Mesangial cell (primary cell): ENCODE data around the gene ANTKMT. TPM values are rescaled to one million over a fixed set of nuclear protein-coding genes. Genes with fewer than 3 reads are reported as not detected.

Experiments
- total RNA-seq: library from RNA; depleted of rRNA; stranded (reverse); fragments of >200 nt; gene quantifications from 2 replicates; pipeline ENCODE4 v1.2.3, GENCODE V29; 2015

ANTKMT gene
- 44.2 and 47.8 TPM in 2 replicates for total RNA-seq

GRCh38 chr16:720990-721764 is at the start of gene ANTKMT:
Gene ANTKMT, plus strand, starts transcription at chr16:721146. Its CDS starts 129 bp downstream, at chr16:721275.

GRCh38 chr16:674968-675883 is 45.7 kb upstream of the ANTKMT start, which contains the start of gene RHBDL1:
Gene RHBDL1, plus strand, starts transcription at chr16:675671. Its CDS starts 120 bp downstream, at chr16:675791.

GRCh38 chr16:679814-680624 is 40.9 kb upstream of the ANTKMT start, which contains the start of gene STUB1:
Gene STUB1, plus strand, starts transcription at chr16:680410. Its CDS starts 116 bp downstream, at chr16:680526.

GRCh38 chr16:684071-684794 is 36.7 kb upstream of the ANTKMT start, which contains the start of gene JMJD8:
Gene JMJD8, minus strand, starts transcription at chr16:684334. Its CDS starts 15 bp downstream, at chr16:684319.

GRCh38 chr16:705431-706188 is 15.3 kb upstream of the ANTKMT start, which contains the start of gene FBXL16:
Gene FBXL16, minus strand, starts transcription at chr16:705801. Its CDS starts 8,396 bp downstream, at chr16:697405.

GRCh38 chr16:714558-715476 is 6.1 kb upstream of the ANTKMT start, which contains the start of gene METRN:
Gene METRN, plus strand, starts transcription at chr16:715118. Its CDS starts 172 bp downstream, at chr16:715290.

GRCh38 chr16:726438-727290 is 5.7 kb downstream of the ANTKMT start, which contains the start of the genes CCDC78 and HAGHL:
Gene CCDC78, minus strand, starts transcription at chr16:726443. Its CDS starts 76 bp downstream, at chr16:726367.
Gene HAGHL, plus strand, starts transcription at chr16:727106. Its CDS starts 404 bp downstream, at chr16:727510.

GRCh38 chr16:740764-741505 is 20.0 kb downstream of the ANTKMT start, which contains the start of gene CIAO3:
Gene CIAO3, minus strand, starts transcription at chr16:740997. Its CDS starts 12 bp downstream, at chr16:740985.

GRCh38 chr16:760545-761343 is 39.8 kb downstream of the ANTKMT start, which contains the start of gene MSLN:
Gene MSLN, plus strand, starts transcription at chr16:760734. Its CDS starts 1,947 bp downstream, at chr16:762681.

Other genes with a start within 250 kb of the ANTKMT start
- 49.4 and 70.6 TPM in 2 replicates for gene CAPN15, start 193.4 kb upstream of the ANTKMT start, total RNA-seq
- gene PRR35, start 160.8 kb upstream of the ANTKMT start, total RNA-seq, result not detected in 2 replicates
- 0.65 and 2.0 TPM in 2 replicates for gene NHLRC4, start 154.1 kb upstream of the ANTKMT start, total RNA-seq
- 53.0 and 88.0 TPM in 2 replicates for gene PIGQ, start 151.2 kb upstream of the ANTKMT start, total RNA-seq
- gene RAB40C, start 131.1 kb upstream of the ANTKMT start, total RNA-seq, result 21.8 and 22.3 TPM in 2 replicates
- gene WFIKKN1, start 90.2 kb upstream of the ANTKMT start, total RNA-seq, result under 0.01 and 0.13 TPM in 2 replicates
- 175 and 248 TPM in 2 replicates for gene METTL26, start 84.8 kb upstream of the ANTKMT start, total RNA-seq
- gene MCRIP2, start 79.3 kb upstream of the ANTKMT start, total RNA-seq, result 31.0 and 32.3 TPM in 2 replicates
- gene WDR90, start 71.8 kb upstream of the ANTKMT start, total RNA-seq, result 18.6 and 23.1 TPM in 2 replicates
- 72.5 and 93.6 TPM in 2 replicates for gene RHOT2, start 53.0 kb upstream of the ANTKMT start, total RNA-seq
- 0.16 and 2.9 TPM in 2 replicates for gene RHBDL1, start 45.5 kb upstream of the ANTKMT start, total RNA-seq
- 129 and 192 TPM in 2 replicates for gene STUB1, start 40.7 kb upstream of the ANTKMT start, total RNA-seq
- 115 and 120 TPM in 2 replicates for gene JMJD8, start 36.8 kb upstream of the ANTKMT start, total RNA-seq
- 15.6 and 21.7 TPM in 2 replicates for gene WDR24, start 30.7 kb upstream of the ANTKMT start, total RNA-seq
- under 0.01 and 1.4 TPM in 2 replicates for gene FBXL16, start 15.3 kb upstream of the ANTKMT start, total RNA-seq
- 125 and 152 TPM in 2 replicates for gene METRN, start 6.0 kb upstream of the ANTKMT start, total RNA-seq
- gene CCDC78, start 5.3 kb downstream of the ANTKMT start, total RNA-seq, result 1.6 and 2.3 TPM in 2 replicates
- 15.6 and 26.5 TPM in 2 replicates for gene HAGHL, start 6.0 kb downstream of the ANTKMT start, total RNA-seq
- gene CIAO3, start 19.9 kb downstream of the ANTKMT start, total RNA-seq, result 32.9 and 37.4 TPM in 2 replicates
- gene MSLN, start 39.6 kb downstream of the ANTKMT start, total RNA-seq, result 15.0 and 41.1 TPM in 2 replicates
- gene RPUSD1, start 67.2 kb downstream of the ANTKMT start, total RNA-seq, result 34.1 and 48.1 TPM in 2 replicates
- gene CHTF18, start 67.5 kb downstream of the ANTKMT start, total RNA-seq, result 8.7 and 39.1 TPM in 2 replicates
- gene GNG13, start 79.6 kb downstream of the ANTKMT start, total RNA-seq, result not detected in 2 replicates
- gene LMF1, start 249.8 kb downstream of the ANTKMT start, total RNA-seq, result 6.5 and 31.8 TPM in 2 replicates